Astrocyte (in vitro differentiated cells and primary cell): ENCODE results near the gene AGGF1.

Experiments
- EZH2 ChIP-seq: IDR thresholded peaks from 2 replicates; pipeline ENCODE4 v1.6.1; 2012; ENCODE audit warnings: mild to moderate bottlenecking, low read length, inconsistent platforms; ENCODE audit not compliant: insufficient read depth
- TF ChIP-seq, protein P1 (sequence below): IDR thresholded peaks from 2 replicates; pipeline ENCODE4 v1.5.1; 2011; ENCODE audit warnings: low read depth, mild to moderate bottlenecking, inconsistent platforms, low read length, moderate library complexity; ENCODE audit not compliant: insufficient read depth

- TF ChIP-seq, protein P1, sequence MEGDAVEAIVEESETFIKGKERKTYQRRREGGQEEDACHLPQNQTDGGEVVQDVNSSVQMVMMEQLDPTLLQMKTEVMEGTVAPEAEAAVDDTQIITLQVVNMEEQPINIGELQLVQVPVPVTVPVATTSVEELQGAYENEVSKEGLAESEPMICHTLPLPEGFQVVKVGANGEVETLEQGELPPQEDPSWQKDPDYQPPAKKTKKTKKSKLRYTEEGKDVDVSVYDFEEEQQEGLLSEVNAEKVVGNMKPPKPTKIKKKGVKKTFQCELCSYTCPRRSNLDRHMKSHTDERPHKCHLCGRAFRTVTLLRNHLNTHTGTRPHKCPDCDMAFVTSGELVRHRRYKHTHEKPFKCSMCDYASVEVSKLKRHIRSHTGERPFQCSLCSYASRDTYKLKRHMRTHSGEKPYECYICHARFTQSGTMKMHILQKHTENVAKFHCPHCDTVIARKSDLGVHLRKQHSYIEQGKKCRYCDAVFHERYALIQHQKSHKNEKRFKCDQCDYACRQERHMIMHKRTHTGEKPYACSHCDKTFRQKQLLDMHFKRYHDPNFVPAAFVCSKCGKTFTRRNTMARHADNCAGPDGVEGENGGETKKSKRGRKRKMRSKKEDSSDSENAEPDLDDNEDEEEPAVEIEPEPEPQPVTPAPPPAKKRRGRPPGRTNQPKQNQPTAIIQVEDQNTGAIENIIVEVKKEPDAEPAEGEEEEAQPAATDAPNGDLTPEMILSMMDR = no peak
- TF ChIP-seq EZH2 = no peak
Observed at GRCh38 chr5:77082280-77082679, 52.1 kb downstream of the AGGF1 start.
